Psoas muscle (tissue), 8 donors: ENCODE results near the gene TSSC4. TPM values are rescaled to one million over a fixed set of nuclear protein-coding genes. Genes with fewer than 3 reads are reported as not detected.
"Not testable (repeated sequence)": the region's sequence is repeated elsewhere in the genome, so short reads cannot be mapped to it uniquely, and the experiment has no call there.

Source experiments
- ATAC-seq, 4 donors: fragments of 200-7000 bp; cut with Tn5 transposase; one replicate each; pipeline ENCODE4 v1.9.1; 2020; ENCODE audit warnings: moderate library complexity in 3 of 4, mild to moderate bottlenecking in 2 of 4
- DNase-seq, 2 donors: peaks; one replicate each; pipeline ENCODE4 v3.0.0-alpha.2; 2020
- H3K27ac ChIP-seq: fragments of 200-600 bp; one replicate; pipeline ENCODE4 v1.8.0; 2022
- H3K27me3 ChIP-seq, 3 donors: fragments of 200-600 bp in 1 of 3; one replicate each; pipeline versions ENCODE4 v1.6.1 to v1.8.0; 2013 to 2022; ENCODE audit warnings: low read length in 2 of 3, mild to moderate bottlenecking in 2 of 3, moderate library complexity in 1 of 3; ENCODE audit not compliant: insufficient read depth in 3 of 3
- H3K36me3 ChIP-seq, 2 donors: fragments of 200-600 bp in 1 of 2; one replicate each; pipeline versions ENCODE4 v1.6.1 to v1.8.0; 2013 to 2022; ENCODE audit warnings: low read depth in 1 of 2, mild to moderate bottlenecking in 1 of 2, moderate library complexity in 1 of 2; ENCODE audit not compliant: insufficient read depth in 1 of 2
- H3K4me1 ChIP-seq: fragments of 200-600 bp; one replicate; pipeline ENCODE4 v1.8.0; 2022
- H3K4me3 ChIP-seq: fragments of 200-600 bp; one replicate; pipeline ENCODE4 v1.8.0; 2022; ENCODE audit warnings: mild to moderate bottlenecking
- H3K9me3 ChIP-seq: fragments of 200-600 bp; one replicate; pipeline ENCODE4 v1.8.0; 2022
- CTCF ChIP-seq: fragments of 200-600 bp; IDR thresholded peaks from one replicate; pipeline ENCODE4 v1.8.0; 2022; ENCODE audit warnings: antibody characterized with exemption
- WGBS, 3 donors: extraction: QIAGEN DNeasy Blood & Tissue Kit; methylation state at CpG; one replicate each; pipeline versions ENCODE4 v1.1.6 to v1.1.7; 2013; 5-methylcytosine and 5-hydroxymethylcytosine counted together
- intact Hi-C, 2 donors: fragments of 100-400 bp; cut with DNase I; formaldehyde crosslinking; loops; one replicate each; pipeline versions ENCODE4 v1.11.0 to v1.14.2; 2022
- polyA plus RNA-seq, 3 donors: library from polyadenylated mRNA; stranded (reverse); fragments of 200-250 nt; gene quantifications; one replicate each; pipeline ENCODE4 v1.2.3, GENCODE V29; 2013
- total RNA-seq, 4 donors: library from RNA; stranded (reverse); fragmentation: NEBNext Ultra II Directional in 2 of 4; extraction: Animal tissue kit (Norgen Biotek cat#: 25700) in 2 of 4; gene quantifications; one replicate each; pipeline versions ENCODE4 v1.2.1 to v1.2.4, GENCODE V29; 2021 to 2023
- donor health status: healthy with polysubstance abuse.
- donor health status: DM: no; HTN: no; CAD: no; lungs with moderate emphysema.
- donor health status: Bipolar disorder and iron deficiency.
- donor health status: healthy.
- donor health status: DM: yes; HTN: yes; CAD: no.
- donor health status: DM: no; HTN: no; CAD: no.
- donor health status: DM: no; HTN: no; CAD: no.
- donor health status: DM: yes; HTN: yes; CAD: no.

TSSC4 gene
- total and polyA plus RNA-seq, 7 donors: 43.4 to 114 (median 65.5) TPM

- DNase-seq: no peak
- no peak for ATAC-seq
- H3K4me3 ChIP-seq: no peak overlapping the region
- TF ChIP-seq CTCF: no peak
- no peak overlapping the region for H3K27ac ChIP-seq
- intact Hi-C loops: no loop called here
- 75 to 83% (median 82%) methylated on average over 5 to 8 of the region's 8 CpGs for WGBS, 3 donors
- H3K27me3 ChIP-seq: no peaks in the 10 kb centered on the region
- H3K9me3 ChIP-seq: no peaks in the 10 kb centered on the region
- no peaks in the 10 kb centered on the region for H3K4me1 ChIP-seq
- H3K36me3 ChIP-seq: no peaks in the 10 kb centered on the region
Measured at GRCh38 chr11:2357246-2357645, 43.3 kb upstream of the TSSC4 start.

DNA sequence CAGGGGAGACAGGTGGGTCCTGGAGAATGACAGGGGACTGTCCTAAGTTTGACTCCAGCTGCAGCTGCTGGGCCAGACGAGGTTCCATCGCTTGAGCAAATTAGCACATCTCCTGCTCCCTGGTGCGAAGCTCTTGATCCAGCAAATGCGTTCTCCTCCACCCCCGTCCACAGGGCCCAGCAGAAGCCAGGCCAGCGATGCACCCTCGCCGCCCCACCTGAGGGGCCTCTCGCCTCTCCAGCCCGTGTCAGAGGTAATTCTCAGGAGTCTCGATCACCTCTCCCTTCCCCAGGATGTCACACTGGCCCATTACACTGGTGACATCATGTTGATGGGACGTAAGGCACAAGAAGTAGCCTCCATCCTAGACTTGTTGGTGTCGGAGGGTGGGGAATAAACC lies 42.9 kb upstream of the TSSC4 start:
- intact Hi-C loops, DNase-seq, H3K4me1 ChIP-seq, H3K36me3 ChIP-seq, H3K4me3 ChIP-seq, H3K27me3 ChIP-seq, H3K9me3 ChIP-seq, ATAC-seq, H3K27ac ChIP-seq: not testable (repeated sequence)
- 89 to 93% (median 91%) methylated on average over 13 of the region's 13 CpGs for WGBS, 3 donors

DNA sequence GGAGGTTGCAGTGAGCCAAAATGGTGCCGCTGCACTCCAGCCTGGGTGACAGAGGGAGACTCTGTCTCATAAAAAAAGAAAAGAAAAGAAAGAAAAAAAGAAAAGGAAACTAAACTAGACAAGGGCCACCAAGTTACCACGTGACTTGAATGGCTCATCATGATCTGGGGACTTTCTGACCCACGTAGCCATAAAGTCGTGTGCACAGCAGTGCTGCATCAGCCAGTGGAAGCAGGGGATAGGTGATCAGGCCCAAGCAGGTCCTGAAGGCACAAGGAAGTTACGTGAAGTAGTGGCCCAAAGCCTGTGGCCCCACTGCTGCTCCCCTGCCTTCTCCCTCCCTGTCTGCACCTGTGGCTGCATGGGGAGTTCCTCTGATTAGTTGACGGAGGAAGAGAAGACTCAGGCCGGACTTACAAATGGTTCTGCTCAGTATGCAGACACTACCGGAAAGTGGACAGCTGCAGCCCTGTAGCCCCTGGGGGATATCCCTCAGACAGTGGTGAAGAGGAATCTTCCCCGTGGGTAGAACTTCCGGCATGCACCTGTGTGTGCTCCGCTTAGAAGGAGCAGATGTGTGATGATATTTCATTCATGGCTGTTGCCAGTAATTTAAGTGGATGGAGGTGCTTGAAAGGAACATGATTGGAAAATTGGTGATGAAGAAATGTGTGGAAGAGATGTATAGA lies 41.7 kb upstream of the TSSC4 start:
- H3K9me3 ChIP-seq: no peaks in the 10 kb centered on the region
- DNase-seq: no peak
- H3K4me3 ChIP-seq: no peak overlapping the region
- H3K36me3 ChIP-seq: no peaks in the 10 kb centered on the region
- H3K27ac ChIP-seq: no peak overlapping the region
- no peaks in the 10 kb centered on the region for H3K4me1 ChIP-seq
- 69 to 80% (median 76%) methylated on average over 11 of the region's 11 CpGs for WGBS, 3 donors
- intact Hi-C loops: no loop called here
- no peak for ATAC-seq
- no peaks in the 10 kb centered on the region for H3K27me3 ChIP-seq
- no peak for TF ChIP-seq CTCF

- intact Hi-C loops: no loop called here
- Histone ChIP-seq H3K9me3 (no peaks in the 10 kb centered on the region), H3K36me3 (no peaks in the 10 kb centered on the region), H3K4me1 (no peaks in the 10 kb centered on the region), H3K27ac (no peak overlapping the region), H3K27me3 (no peaks in the 10 kb centered on the region), H3K4me3 (no peak overlapping the region)
- 90 to 96% (median 90%) methylated on average over 9 of the region's 9 CpGs for WGBS, 3 donors
- ATAC-seq (no peak), DNase-seq (no peak)
- no peak for TF ChIP-seq CTCF
Measured at GRCh38 chr11:2359557-2359956, 41.0 kb upstream of the TSSC4 start.

DNA sequence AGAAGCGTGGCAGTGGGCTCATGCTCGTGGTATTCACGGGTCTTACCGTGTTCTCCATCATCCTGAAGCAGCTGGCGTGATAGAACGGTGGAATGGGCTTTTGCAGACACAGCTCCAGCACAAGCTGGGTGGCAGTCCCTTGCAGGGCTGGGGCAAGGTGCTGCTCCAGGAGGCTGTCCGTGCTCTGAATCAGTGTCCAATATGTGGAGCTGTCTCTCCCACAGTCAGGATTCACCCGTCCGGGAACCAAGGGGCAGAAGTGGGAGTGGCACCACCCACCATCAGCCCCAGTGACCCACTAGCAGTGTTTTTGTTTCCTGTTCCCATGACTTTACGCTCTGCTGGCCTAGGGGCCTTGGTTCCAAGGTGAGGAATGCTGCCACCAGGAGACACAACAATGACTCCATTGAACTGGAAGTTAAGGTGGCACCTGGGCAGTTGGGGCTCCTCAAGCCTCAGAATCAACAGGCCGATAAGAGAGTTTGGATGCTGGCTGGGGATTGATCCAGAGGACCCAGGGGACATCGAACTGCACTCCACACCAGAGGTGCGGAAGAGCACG lies 40.4 kb upstream of the TSSC4 start:
- no peaks in the 10 kb centered on the region for H3K36me3 ChIP-seq
- ATAC-seq (no peak), DNase-seq (no peak)
- H3K4me3 ChIP-seq: no peak overlapping the region
- no peaks in the 10 kb centered on the region for H3K4me1 ChIP-seq
- no peaks in the 10 kb centered on the region for H3K9me3 ChIP-seq
- no peaks in the 10 kb centered on the region for H3K27me3 ChIP-seq
- intact Hi-C loops: no loop called here
- no peak for TF ChIP-seq CTCF
- WGBS, 3 donors: 90 to 92% (median 90%) methylated on average over 14 of the region's 14 CpGs
- H3K27ac ChIP-seq: no peak overlapping the region
